GM19372 (cell line): Measurements from ENCODE around the gene GRIK2.

Experiments
- ATAC-seq: cut with Tn5 transposase; IDR thresholded peaks from one replicate; pipeline ENCODE4 v1.9.1; 2021; ENCODE audit warnings: mild to moderate bottlenecking, low read depth, moderate library complexity; ENCODE audit not compliant: unreplicated experiment

The GRIK2 gene

GRCh38 chr6:101840100-101840499 lies 446.6 kb downstream of the GRIK2 start:
- no peak for ATAC-seq

GRCh38 chr6:101845172-101845571 lies 451.7 kb downstream of the GRIK2 start:
- ATAC-seq = no peak

DNA sequence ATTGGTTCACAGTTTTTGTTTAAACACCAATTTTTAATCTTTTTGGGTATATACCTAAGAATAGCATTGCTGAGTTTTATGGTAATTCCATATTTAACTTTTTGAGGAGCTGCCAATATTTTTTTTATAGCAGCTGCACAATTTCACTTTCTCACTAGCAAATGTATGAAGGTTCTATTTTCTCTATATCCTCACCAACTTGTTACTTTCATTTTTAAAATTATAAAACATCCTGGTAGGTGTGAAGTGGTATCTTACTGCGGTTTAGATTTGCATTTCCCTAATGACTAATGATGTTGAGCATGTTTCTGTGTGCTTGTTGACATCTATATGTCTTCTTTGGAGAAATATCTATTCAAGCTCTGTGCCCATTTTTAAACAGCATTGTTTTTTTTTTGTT lies 452.1 kb downstream of the GRIK2 start:
- no peak for ATAC-seq

GRCh38 chr6:101847690-101848089 lies 454.2 kb downstream of the GRIK2 start:
- ATAC-seq = no peak

- ATAC-seq = no peak
Measured at GRCh38 chr6:101851911-101852310, 458.4 kb downstream of the GRIK2 start.

DNA sequence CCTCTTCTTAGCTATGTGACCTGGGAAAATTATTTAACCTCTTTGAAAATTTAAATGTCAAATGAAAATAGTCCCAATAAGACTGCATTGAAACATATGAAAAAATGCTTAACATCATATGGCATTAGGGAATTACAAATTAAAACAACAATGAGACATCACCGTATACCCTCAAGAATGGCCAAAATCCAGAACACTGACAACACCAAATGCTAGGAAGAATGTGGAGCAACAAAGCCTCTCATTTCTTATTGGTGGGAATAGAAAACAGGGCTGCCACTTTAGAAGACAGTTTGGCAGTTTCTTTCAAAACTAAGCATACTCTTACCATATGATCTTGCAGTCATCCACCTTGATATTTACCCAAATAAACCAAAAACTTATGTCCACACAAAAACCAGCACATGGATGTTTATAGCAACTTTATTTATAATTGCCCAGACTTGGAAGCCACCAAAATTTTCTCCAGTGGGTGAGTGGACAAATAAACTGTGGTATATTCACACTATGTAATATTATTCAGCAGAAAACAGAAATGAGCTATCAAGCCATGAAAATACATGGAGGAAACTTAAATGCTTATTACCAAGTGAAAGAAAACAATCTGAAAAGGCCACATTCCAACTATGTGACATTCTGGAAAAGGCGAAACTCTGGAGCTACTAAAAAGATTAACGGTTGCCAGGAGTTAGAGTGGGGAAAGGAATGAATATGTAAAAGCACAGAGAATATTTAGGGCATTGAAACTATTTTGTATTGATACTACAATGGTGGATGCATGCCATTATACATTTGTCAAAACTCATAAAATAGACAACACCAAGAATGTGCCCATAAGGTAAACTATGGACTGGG lies 459.9 kb downstream of the GRIK2 start:
- no peak for ATAC-seq

GRCh38 chr6:101876431-101876830 lies 482.9 kb downstream of the GRIK2 start:
- no peak for ATAC-seq

DNA sequence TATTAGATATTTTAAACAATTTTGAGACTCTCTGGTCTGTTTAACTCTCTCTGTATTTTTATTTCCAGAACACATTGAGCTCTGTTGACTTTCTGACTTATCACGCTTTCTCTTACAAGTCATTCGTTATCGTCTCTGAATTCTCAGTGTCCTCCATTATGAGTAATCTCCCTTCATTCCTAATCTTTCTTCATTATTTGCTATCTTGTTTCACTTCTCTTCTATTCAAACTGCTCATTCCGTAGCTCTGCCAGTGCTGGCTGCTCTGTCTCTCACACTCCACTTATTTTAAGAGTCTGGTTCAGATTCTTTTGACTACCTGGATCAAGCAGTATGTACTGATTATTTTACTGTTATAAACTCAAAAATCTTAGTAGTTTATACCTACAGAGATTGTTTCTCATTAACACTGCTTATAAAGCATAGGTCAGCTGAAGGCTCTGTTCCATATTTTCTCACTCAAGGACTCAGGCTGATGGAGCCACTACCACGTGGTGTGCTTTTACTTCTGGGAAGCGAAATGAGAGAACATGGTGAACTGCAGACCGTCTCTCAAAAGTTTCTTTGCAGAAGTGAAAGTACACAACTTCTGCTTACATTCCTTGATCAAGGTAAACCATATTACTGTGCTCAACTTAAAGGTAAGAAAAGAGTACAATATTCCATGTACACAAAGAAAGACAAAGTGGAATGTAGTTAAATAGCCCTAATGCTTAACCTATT lies 485.2 kb downstream of the GRIK2 start:
- ATAC-seq = no peak

DNA sequence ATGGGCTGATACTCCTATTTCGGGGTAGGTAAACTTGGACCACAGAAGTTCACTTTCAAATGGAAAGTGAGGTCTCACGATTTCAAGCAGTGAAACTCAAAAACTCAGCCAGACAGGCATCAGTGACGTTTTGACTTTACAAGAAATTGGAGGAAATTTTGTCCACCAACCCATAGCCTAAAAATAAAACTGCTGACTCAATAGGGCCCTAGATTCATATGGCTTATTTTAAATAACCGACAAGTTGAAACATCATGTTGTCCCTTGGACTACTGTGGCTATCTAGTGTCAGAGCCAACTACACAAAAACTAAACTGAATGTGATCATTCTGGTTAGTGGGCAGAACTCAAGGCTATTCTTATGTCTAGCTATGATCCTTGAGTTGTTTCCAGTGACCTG lies 486.3 kb downstream of the GRIK2 start:
- no peak for ATAC-seq

DNA sequence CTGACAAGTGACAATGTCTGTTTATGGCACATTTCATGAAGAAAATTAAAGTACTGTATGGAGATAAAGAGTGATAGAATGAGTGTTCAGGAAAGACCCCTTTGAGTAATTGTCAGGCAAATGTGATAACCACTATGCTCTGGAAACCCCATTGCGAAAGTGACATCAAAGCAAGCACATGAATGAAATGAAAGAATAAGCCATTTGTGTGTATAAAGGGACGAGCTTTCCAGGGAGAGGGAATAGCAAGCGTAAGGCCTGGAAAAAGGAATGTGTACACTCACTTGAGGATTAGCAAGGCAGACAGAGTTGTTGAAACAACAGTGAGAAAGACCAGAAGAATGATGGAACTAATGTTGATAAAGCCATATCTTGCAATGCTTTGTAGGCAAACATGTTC lies 490.0 kb downstream of the GRIK2 start:
- ATAC-seq = no peak

DNA sequence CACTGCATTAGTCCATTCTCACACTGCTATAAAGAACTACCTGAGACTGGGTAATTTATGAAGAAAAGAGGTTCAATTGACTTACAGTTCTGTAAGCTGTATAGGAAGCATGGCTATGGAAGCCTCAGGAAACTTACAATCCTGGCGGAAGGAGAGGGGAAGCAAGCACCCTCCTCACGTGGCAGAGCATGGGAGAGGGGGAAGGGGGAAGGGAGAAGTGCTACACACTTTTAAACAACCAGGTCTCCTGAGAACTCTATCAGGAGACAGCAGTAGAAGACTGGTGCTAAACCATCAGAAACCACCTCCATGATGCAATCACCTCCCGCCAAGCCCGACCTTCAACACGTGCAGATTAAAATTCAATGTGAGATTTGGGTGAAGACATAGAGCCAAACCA lies 494.0 kb downstream of the GRIK2 start:
- no peak for ATAC-seq

DNA sequence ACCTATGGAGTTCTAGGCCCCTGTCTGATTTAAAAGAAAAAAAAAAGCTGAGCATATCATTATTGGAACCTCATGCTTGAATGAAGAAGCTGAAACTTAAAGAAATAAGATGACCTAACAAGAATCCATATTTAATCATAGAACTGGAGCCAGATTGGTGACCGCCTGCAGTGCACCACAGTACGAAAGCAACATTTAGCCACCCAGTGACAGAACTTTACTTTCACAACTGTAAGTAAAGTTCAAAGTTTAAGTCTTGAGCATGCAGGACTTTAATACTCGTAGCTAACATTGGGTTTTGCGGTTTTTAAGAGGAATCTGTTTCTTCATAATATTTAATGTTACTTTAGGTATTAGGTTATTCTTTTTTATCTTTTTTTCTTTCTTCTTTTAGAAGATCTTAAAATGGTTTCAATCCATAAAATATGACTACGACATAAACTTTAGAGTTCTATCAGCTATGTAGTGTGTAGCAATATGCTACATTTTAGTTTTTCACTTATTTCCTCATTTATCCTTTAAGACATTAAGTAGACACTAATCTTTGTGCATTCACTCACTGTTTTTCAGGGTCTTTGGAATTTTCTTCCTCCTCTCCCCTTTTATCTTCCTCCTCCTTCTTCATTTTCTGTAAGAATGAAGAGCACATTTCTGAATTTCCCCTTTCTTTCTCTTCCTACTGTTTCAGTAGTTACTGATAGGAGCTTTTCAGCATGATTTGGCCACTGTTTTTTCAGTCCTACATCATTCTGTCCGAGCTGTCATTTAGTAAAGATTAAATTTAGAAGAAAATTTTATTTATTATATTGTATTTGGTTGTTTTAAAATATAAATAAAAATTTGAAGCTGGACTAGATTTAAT lies 514.1 kb downstream of the GRIK2 start:
- no peak for ATAC-seq

DNA sequence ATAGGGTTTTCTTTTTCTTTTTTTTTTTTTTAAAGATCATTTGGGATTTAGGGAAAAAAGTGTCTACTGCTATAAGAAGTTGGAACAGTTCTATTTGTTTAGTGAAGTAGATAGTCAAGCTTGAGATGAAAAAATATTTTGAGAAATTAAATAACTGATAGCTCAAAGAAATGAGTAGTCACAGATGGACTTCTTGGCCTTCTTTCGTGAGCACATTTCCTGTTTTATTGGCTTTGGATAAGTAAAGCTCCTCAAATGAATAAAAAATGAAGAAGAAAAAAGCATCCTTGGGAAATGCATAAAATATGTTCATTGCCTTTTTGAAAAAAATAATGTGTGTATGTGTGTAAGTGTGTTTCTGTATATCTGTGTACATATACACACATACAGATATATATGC lies 515.9 kb downstream of the GRIK2 start:
- ATAC-seq = no peak

DNA sequence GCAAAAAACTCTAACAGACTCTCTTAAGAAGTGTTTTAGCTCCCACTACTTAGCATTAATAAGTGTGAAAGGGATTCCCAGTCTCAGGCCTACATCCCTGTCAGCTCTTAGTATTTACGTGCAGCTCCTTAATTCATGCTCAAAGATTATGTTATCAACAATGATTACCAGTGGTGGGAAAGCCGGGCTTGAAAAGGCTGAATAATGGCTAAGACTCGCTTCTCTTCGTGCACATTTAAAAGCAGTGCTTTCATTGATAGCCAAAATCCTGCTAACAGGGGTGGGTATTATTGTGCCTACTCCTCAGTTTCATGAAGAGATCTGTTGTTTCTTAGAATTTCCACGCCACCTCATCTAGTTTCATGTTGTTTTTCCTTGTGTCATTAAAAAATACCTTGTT lies 518.8 kb downstream of the GRIK2 start:
- no peak for ATAC-seq

DNA sequence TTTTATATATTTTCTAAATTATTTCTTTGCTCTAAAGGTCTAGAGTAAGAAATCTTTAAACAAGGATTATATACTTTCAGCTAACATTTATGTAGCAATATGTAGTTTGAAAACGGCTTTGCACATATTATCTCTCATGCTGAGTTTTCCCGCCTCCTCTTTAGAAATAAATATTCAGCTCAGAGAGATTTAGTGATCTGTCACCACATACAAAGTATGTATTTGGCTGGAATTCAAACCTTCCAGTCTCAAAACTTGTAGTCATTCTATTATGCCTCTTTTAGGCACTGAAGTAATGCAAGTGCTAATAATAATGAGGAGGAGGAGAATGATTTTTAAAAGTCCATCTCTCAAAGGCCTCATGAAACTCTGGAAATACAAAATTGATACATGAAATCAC lies 525.0 kb downstream of the GRIK2 start:
- no peak for ATAC-seq

GRCh38 chr6:101921829-101922450 lies 528.4 kb downstream of the GRIK2 start:
- no peak for ATAC-seq

DNA sequence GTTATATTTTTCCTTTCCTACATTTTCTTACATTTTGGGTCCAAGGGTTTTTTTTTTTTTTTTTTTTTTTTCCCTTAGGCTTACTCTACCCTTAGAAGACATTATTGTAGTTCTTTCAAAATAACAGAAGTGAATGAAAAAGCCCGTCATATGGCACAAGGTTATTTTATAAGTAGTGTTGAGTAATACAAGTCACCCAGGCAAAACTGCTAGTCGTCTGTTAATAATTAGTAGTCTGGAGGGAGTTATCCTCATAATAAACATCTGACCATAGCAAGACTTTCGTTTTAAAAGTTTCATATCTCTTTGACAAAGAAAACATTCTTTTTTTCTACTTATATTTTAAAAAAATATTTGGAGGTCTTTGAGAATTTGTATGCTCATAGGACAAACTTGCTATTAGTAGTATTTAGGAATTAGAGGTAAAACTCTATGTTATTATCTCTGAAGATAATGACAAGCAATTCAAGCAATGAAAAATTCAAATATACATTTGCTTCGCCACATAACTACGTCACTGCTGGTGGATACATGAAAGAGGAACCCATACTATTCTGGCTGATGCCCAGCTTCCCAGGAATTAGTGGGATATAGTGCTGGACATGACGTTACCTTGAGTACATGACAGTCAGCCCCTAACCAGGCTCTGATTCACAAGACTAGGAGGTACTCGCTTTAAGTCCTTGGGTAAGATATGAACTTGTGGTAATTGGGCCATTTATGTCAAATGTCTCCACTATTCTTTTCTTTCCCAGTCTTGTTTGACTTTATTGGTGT lies 532.8 kb downstream of the GRIK2 start:
- no peak for ATAC-seq

- no peak for ATAC-seq
Measured at GRCh38 chr6:101931766-101932165, 538.3 kb downstream of the GRIK2 start.

DNA sequence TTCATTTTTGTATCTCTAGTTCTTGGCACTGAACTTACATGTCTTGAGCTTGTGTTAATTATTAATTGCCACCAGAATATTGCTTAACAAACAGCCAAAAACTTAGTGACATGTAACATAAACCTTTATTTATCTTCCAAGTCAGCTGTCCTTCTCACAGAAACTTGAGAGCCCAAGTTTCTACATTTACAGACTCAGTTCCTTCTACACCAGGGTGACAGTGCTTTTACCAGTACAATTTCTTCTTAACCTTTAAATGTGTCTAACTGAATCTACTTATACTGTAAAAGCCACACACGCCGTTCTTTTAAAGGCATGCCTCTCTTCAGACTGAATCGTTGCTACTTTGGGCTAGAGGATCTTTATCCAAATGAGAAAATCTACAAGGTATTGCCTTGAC lies 539.2 kb downstream of the GRIK2 start:
- no peak for ATAC-seq

DNA sequence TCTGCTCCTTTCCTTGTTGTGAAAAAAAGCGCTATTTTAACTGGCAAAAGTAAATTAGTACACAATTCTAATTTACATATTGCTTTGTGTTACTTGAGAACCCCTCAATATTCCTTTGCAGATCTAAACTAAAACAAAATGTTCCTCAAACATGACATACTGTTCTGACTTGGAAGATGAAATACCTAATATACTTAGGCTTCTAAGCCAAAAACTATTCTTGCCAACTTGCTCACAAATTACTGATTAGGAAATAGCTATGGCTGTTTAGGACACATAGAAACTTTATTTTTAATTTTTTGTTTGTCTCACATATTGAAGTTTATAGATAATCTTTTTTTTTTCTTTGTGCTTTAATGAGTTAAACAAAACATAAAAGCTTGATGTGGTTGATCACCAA lies 542.2 kb downstream of the GRIK2 start:
- ATAC-seq = no peak
